ENCODE data around the gene AHRR. TPM values are rescaled to one million over a fixed set of nuclear protein-coding genes. Genes with fewer than 3 reads are reported as not detected.

AHRR gene
- total RNA-seq, 1 donor from 2014 or later, result 0.81 TPM

DNA sequence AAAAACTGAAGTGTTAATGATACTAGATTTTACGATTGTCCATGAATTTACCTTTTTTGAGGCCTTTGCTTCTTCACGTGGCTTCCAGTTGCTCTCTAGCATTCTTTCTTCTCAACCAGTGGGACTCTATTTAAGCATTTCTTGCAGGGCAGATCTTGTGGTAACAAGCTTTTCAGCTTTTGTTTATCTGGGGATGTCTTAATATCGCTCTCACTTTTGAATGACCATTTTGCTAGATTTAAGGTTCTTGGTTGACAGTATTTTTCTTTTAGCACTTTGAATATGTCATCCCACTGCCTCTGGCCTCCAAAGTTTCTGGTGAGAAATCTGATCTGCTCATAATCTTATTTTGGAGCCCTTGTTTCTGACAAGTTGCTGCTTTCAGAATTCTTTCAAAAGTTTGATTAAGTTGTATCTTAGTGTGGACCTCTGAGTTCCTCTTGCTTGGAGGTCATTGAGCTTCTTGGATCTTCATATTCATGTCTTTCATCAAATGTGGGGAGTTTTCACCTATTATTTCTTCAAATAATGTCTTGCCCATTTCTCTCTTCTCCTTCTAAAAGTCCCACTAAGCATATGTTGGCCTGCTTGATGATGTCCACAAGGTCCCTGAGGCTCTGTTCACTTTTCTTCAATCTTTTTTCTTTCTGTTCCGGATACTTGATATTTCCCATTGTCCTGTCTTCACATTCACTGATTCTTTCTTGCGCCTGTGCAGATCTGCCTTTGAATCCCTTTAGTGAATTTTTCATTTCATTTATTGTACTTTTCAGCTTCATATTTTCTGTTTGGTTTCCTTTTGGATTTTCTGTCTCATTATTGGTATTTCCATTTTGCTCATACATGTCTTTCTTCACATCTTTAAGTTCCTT is 130.3 kb downstream of the AHRR start:
- ATAC-seq (no peak), DNase-seq (ENCODE audit: low spot score) (no peak)

GRCh38 chr5:452978-453710 is 131.6 kb downstream of the AHRR start:
- ATAC-seq (no peak), DNase-seq (ENCODE audit: low spot score) (peak; percentile 29)

DNA sequence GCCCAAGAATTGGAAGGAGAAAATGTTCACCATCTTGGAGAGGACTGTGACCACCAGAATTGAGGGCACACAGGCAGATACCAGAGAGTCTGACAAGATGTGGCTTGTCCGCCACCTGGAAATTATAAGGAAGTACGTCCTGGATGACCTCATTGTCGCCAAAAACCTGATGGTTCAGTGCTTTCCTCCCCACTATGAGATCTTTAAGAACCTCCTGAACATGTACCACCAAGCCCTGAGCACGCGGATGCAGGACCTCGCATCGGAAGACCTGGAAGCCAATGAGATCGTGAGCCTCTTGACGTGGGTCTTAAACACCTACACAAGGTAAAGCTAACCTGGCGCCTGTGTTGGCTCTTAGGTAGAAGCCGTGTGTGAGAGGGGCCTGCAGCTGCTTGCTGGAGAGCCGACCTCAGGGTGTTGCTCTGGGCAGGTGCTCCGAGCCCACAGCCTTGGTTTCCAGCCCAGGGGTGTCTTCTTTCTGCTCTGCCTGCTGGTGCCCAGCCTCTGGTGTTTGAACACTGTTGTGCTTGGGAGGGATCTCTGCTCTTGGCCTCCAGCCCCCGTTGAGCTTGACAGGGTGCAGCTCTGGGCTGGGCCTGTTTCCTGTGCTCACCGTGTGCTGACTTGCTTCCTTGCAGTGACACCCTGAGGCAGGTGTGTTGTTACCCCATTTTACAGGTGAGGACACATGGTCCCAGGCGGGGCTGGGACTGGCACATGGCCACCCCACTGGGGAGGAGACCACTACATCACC is 132.4 kb downstream of the AHRR start:
- DNase-seq (ENCODE audit: low spot score), result peak; percentile 36
- no peak for ATAC-seq

GRCh38 chr5:454936-455335 is 133.4 kb downstream of the AHRR start:
- ATAC-seq, result no peak
- DNase-seq (ENCODE audit: low spot score), result no peak

DNA sequence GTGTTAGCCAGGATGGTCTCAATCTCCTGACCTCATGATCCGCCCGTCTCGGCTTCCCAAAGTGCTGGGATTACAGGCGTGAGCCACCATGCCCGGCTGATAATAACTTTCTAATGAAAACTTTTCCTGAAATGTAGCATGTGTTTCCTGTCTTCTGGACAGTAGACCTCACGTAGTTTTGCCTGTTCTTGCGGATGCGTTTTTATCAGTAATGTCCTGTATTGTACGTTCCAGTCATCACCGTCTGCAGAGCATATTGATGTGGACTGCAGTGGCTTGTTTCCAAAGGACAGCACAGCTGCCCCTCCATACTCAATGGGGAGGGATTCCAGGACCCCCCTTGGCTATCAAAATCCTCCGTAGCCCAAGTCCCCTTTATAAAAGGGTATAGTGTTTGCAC is 134.3 kb downstream of the AHRR start:
- DNase-seq (ENCODE audit: low spot score), result no peak
- ATAC-seq, result no peak

DNA sequence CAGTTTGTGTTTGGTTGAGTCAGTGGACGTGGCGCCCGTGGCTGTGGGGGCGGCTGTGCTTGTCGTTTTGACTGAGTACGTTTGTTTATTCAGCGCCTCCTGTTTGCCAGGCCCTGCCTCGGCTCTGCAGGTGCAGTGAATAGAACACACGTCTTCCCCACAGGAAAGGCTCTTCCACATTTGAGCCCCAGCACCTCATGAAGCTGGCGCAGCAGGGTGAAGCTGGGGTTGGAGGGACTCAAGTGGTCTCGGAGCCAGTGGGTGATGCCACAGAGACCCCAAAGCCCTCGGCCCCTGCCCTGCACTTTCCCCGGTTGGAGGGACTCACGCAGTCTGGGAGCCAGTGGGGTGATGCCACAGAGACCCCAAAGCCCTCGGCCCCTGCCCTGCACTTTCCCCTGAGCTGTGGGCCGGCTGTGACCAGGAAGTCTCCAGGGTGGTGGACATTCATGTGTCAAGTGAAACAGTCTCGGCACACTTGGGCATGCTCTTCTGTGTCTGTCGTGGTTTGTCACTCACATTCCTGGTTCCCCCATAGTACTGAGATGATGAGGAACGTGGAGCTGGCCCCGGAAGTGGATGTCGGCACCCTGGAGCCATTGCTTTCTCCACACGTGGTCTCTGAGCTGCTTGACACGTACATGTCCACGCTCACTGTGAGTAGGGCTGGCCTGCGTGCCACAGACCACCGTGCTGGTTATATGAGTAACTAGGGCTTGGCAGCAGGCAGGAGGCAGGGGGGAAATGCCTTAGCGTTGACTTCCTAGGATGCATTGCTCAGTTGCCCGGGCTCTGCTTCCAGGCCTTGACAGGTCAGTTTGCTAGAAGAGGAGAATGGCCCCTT is 135.1 kb downstream of the AHRR start:
- ATAC-seq (no peak), DNase-seq (ENCODE audit: low spot score) (no peak)

DNA sequence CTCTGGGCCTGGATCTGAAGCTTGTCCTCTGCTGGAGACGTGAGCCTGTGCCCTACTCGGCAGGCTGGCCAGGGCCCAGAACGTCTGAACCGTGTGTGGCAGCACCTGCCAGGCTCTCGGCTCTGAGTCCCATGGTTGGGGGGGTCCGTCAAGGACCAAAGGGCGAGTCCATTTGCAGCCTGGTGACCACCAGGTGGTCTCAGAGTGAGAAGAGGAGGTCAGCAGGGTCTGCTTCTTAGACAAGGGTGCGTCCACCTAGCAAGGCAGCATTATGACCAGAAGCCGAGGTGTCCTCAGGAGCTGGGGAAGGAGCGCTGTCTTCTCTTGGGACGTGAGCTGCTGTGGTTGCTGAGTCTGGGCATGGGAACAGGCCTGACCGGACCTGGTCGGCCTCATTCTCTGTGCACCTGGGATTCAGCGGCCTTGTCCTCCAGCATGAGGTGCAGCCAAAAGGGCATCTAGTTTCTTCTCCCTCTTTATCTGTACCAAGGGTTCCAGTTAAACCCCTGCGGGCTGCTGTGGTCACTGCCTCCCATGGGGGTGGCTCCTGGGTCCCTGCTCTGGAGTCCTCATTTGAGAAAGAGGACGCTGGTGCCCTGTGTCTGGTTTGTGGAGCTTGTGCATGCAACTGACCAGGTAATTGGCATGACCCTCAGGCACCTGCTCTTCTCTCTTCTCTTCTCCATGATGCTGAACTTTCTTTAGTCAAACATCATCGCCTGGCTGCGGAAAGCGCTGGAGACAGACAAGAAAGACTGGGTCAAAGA is 135.9 kb downstream of the AHRR start:
- DNase-seq (ENCODE audit: low spot score), result no peak
- ATAC-seq, result no peak

DNA sequence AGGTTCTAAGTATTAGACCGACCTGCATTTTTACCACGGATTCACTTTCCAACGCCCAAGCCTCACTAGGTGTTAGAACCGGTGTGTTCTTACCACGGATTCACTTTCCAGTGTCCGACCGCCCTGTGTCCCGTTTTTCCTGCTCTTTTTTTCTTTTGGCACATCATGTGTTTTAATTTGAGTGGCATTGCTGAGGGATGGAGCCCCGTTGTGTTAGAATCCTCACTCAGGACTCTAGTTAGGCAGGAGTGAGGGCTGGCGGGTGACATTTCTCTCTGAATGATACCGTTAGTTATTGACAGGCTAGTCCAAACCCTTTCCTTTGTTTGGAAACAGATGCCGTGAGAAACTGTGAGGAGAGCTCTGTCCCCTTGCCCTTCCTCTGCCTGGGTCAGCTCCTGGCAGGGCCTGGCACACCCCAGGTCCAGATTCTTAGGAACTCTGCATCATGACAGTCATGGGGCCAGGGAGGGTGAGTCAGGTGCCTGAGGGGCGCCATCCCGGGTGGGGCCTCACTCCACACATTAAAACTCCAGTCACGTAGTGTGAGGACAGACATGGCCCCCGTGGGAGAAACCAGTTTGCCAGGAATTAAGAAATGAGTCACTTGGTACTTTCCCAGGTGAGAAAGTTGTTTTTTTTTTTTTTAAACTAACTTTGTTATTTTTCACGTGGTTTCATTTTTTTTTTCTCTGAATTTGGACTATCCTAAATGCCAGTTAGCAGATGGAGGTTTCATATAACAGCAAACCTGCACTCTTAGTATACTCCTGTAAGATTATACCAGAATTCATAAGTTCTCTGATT is 137.2 kb downstream of the AHRR start:
- ATAC-seq (no peak), DNase-seq (ENCODE audit: low spot score) (no peak)

- DNase-seq (ENCODE audit: low spot score) (no peak), ATAC-seq (no peak)
These were observed 138.2 kb downstream of the AHRR start for GRCh38 chr5:459562-460272.

GRCh38 chr5:460273-460625 is 138.7 kb downstream of the AHRR start:
- ATAC-seq (no peak), DNase-seq (ENCODE audit: low spot score) (no peak)

DNA sequence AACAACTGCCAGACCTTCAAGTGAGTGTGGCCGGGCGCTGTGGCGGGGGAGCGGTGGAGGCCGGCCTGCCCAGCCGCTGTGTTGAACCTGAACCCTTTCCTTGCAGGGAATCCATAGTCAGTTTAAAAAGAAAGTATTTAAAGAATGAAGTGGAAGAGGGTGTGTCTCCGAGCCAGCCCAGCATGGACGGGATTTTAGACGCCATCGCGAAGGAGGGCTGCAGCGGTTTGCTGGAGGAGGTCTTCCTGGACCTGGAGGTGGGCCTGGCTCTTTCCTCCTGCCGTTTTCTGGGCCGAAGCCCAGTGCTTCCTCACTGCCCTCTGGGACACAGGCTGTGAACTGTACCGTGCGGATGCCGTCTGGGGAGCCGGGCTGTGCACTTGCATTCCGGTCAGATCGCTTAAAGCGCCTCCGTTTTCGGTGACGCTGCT is 140.6 kb downstream of the AHRR start:
- ATAC-seq, result no peak
- DNase-seq (ENCODE audit: low spot score), result no peak

GRCh38 chr5:463301-463700 is 141.8 kb downstream of the AHRR start:
- DNase-seq (ENCODE audit: low spot score), result no peak
- no peak for ATAC-seq

- DNase-seq (ENCODE audit: low spot score) (no peak), ATAC-seq (no peak)
These were observed 142.4 kb downstream of the AHRR start for GRCh38 chr5:463952-464351.

- DNase-seq (ENCODE audit: low spot score) (no peak), ATAC-seq (no peak)
These were observed 142.9 kb downstream of the AHRR start for GRCh38 chr5:464446-464842.

DNA sequence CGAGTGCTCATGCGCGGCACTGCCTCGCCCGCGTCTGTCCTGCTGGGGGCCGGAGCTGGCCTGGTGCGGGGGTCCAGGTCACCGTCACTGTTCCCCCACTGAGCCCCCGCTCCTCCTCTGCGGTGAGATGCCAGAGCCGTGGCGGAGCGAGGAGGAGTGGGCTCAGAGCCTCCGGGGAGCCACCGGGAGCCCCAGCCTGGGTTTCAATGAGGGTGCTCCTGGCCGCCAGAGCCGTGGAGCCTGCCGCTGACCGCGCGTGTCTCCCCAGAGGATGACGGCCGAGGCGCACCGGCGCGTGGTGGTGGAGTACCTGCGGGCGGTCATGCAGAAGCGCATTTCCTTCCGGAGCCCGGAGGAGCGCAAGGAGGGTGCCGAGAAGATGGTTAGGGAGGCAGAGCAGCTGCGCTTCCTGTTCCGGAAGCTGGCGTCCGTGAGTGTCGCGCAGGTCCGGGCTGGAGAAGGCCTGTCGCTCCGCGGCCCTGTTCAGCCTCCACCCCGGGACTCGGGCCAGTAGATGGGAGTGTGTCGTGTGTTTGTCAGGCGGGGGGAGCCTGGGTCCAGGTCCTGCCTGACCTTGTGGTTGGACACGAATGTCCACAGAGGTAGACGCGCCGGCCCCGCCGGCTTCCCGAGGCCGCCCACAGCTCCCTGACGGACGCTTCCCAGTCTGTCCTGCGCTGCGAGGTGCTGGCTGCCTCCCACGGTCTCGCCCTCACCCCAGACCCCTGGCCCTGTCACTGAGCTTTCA is 143.5 kb downstream of the AHRR start:
- no peak for DNase-seq (ENCODE audit: low spot score)

GRCh38 chr5:465591-466403 is 144.3 kb downstream of the AHRR start:
- ATAC-seq (no peak), DNase-seq (ENCODE audit: low spot score) (no peak)

More for the DNA sequence above, 143.5 kb downstream of the AHRR start:
- ATAC-seq, result no peak

Data from left lobe of liver (tissue), 2 donors.